Fibroblast of skin of left biceps (primary cell): ENCODE data around the gene FSHR.

Experiments
- DNase-seq, 2 experiments: peaks; one replicate each; pipeline ENCODE4 v3.0.0-alpha.2; 2013; ENCODE audit warnings: low read depth in 2 of 2

Gene FSHR

GRCh38 chr2:48965204-48965603 lies 189.1 kb downstream of the FSHR start:
- no peak for DNase-seq

GRCh38 chr2:48961009-48961408 lies 193.3 kb downstream of the FSHR start:
- DNase-seq: no peak

- no peak for DNase-seq
These were observed 199.4 kb downstream of the FSHR start for GRCh38 chr2:48954935-48955334.

GRCh38 chr2:48954311-48954710 lies 200.0 kb downstream of the FSHR start:
- no peak for DNase-seq

- DNase-seq: no peak
These were observed 201.7 kb downstream of the FSHR start for GRCh38 chr2:48952614-48953013.

- no peak for DNase-seq
These were observed 202.2 kb downstream of the FSHR start for GRCh38 chr2:48952143-48952542.

- no peak for DNase-seq
These were observed 205.8 kb downstream of the FSHR start for GRCh38 chr2:48948400-48949125.

GRCh38 chr2:48946449-48947048 lies 207.8 kb downstream of the FSHR start:
- DNase-seq: no peak

GRCh38 chr2:48944956-48945355 lies 209.4 kb downstream of the FSHR start:
- DNase-seq: peak; percentile 13 to 15

GRCh38 chr2:48943436-48943835 lies 210.9 kb downstream of the FSHR start:
- no peak for DNase-seq

- no peak for DNase-seq
These were observed 212.4 kb downstream of the FSHR start for GRCh38 chr2:48941908-48942307.

- DNase-seq: no peak
These were observed 212.9 kb downstream of the FSHR start for GRCh38 chr2:48941456-48941855.

GRCh38 chr2:48940606-48941005 lies 213.7 kb downstream of the FSHR start:
- DNase-seq: peak; percentile 15 to 20

- DNase-seq: no peak
These were observed 215.1 kb downstream of the FSHR start for GRCh38 chr2:48939232-48939631.

- DNase-seq: no peak
These were observed 216.1 kb downstream of the FSHR start for GRCh38 chr2:48938231-48938630.

GRCh38 chr2:48934807-48935206 lies 219.5 kb downstream of the FSHR start:
- no peak for DNase-seq

- DNase-seq: no peak
These were observed 220.4 kb downstream of the FSHR start for GRCh38 chr2:48933828-48934497.

GRCh38 chr2:48932667-48933066 lies 221.6 kb downstream of the FSHR start:
- DNase-seq: no peak

- DNase-seq: no peak
These were observed 224.6 kb downstream of the FSHR start for GRCh38 chr2:48929571-48930301.

- DNase-seq: no peak
These were observed 227.0 kb downstream of the FSHR start for GRCh38 chr2:48927355-48927754.

- DNase-seq: no peak
These were observed 238.4 kb downstream of the FSHR start for GRCh38 chr2:48915884-48916283.

GRCh38 chr2:48915227-48915626 lies 239.1 kb downstream of the FSHR start:
- no peak for DNase-seq
